A549 treated with GW870086 at 1 μM for 4 hours (cell line): Measurements from ENCODE around the gene ANKEF1. TPM values are rescaled to one million over a fixed set of nuclear protein-coding genes. Genes with fewer than 3 reads are reported as not detected.

ENCODE experiments used
- total RNA-seq: library from RNA; stranded (reverse); fragments of 200-300 nt; extraction: Qiagen RNA extraction; gene quantifications from 5 replicates; pipeline ENCODE4 v1.2.3, GENCODE V29; 2022; ENCODE audit warnings: low read depth

Gene ANKEF1
- total RNA-seq, result 6.5 to 7.2 TPM (median 6.9 TPM) in 5 replicates

DNA sequence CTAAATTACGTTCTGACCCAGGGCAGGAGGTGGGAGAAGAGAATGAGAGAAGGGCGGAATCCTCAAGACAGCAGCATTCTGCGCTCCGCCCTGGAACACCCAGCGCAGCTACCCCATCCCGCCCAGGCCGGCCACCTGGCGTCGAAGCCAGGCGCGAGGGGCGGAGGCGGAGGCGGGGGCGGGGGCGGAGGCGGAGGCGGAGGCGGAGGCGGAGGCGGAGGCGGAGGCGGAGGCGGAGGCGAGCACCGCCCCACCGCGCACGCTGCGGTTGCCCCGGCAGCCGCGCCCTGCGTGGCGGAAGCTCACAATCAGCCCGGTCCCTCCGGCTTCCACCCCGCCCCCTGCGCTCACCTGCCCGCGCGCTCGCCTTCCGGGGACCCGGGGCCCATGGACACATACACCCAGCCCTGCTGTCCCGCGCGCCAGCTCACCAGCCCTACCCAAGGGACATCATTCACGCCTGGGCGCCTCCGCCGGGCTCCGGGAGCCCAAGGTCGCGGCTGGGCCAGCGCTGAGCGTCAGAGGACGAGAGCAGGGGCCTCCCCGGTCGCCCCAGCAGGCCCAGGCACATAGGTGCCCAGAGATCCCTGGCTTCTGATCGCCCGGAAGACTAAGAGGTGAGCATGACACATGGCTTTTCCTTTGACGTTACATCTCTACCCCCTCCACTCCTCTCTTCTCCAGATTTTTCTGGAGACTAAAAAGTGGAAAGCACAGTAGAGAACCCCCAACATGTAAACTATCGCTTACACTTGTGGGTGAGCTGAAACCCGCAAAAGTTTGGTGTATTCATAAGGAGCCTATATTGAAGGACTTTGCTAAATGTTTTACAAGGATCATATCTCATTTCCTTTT lies at the start of gene ANKEF1:
Gene ANKEF1 (plus strand): TSS at position 271 of the 855 bp plus-strand sequence. CDS start 3,315 bp downstream, outside the sequence.

Other genes with a start within 250 kb of the ANKEF1 start
- not detected in 5 replicates for gene PAK5, start 195.9 kb upstream of the ANKEF1 start, total RNA-seq
- gene SNAP25, start 183.8 kb downstream of the ANKEF1 start, total RNA-seq, result 11.4 to 20.3 TPM (median 16.6 TPM) in 5 replicates